Esophagus muscularis mucosa (tissue), 4 donors: Measurements from ENCODE around the gene IKZF2. TPM values are rescaled to one million over a fixed set of nuclear protein-coding genes. Genes with fewer than 3 reads are reported as not detected.

ENCODE experiments used
- DNase-seq: peaks from one replicate; pipeline ENCODE4 v3.0.0-alpha.2; 2017; ENCODE audit errors: extremely low spot score
- H3K27ac ChIP-seq, 4 donors: fragments of 200-600 bp; sonication (generic); replicated peaks in 1 of 4; 1 replicate in 3 of 4; 2 replicates in 1 of 4; pipeline ENCODE4 v1.5.1; 2016 to 2019; ENCODE audit warnings: mild to moderate bottlenecking in 1 of 4
- H3K27me3 ChIP-seq, 4 donors: fragments of 200-600 bp; sonication (generic); one replicate each; pipeline versions ENCODE4 v1.5.1 to v1.6.0; 2016 to 2019
- H3K36me3 ChIP-seq, 4 donors: fragments of 200-600 bp; sonication (generic); one replicate each; pipeline ENCODE4 v1.5.1; 2016 to 2019
- H3K4me1 ChIP-seq, 4 donors: fragments of 200-600 bp; sonication (generic); one replicate each; pipeline ENCODE4 v1.5.1; 2016 to 2019
- H3K4me3 ChIP-seq, 4 donors: fragments of 200-600 bp; sonication (generic); 1 replicate in 2 of 4; 2 replicates in 2 of 4; pipeline ENCODE4 v1.5.1; 2016 to 2019; ENCODE audit warnings: mild to moderate bottlenecking in 4 of 4, moderate library complexity in 1 of 4
- H3K9me3 ChIP-seq, 4 donors: fragments of 200-600 bp; sonication (generic); 1 replicate in 3 of 4; 2 replicates in 1 of 4; pipeline ENCODE4 v1.5.1; 2016 to 2019
- CTCF ChIP-seq, 3 experiments: fragments of 200-600 bp in 2 of 3; fragments of 450-650 bp in 1 of 3; sonication (generic) in 2 of 3; IDR thresholded peaks; one replicate each; pipeline ENCODE4 v1.5.1; 2017 to 2019; ENCODE audit warnings: antibody characterized with exemption in 3 of 3, mild to moderate bottlenecking in 2 of 3, moderate library complexity in 1 of 3
- EP300 ChIP-seq: sonication (generic); formaldehyde crosslinking; IDR thresholded peaks from one replicate; pipeline ENCODE4 v1.6.1; 2017; ENCODE audit warnings: antibody characterized with exemption
- POLR2A ChIP-seq: fragments of 450-650 bp; IDR thresholded peaks from one replicate; pipeline ENCODE4 v1.6.1; 2017; ENCODE audit warnings: antibody characterized with exemption, moderate library complexity, mild to moderate bottlenecking, low read depth
- POLR2AphosphoS5 ChIP-seq, 2 donors: sonication (generic); formaldehyde crosslinking; IDR thresholded peaks; one replicate each; pipeline ENCODE4 v1.6.1; 2017; ENCODE audit warnings: antibody characterized with exemption in 2 of 2
- WGBS: methylation state at CpG from one replicate; pipeline ENCODE4 v1.1.5; 2018; 5-methylcytosine and 5-hydroxymethylcytosine counted together
- intact Hi-C: fragments of 100-400 bp; cut with DNase I; formaldehyde crosslinking; loops from one replicate; pipeline ENCODE4 v1.15.1; 2023
- total RNA-seq, 4 donors: library from RNA; depleted of rRNA; stranded (reverse); fragments of >200 nt; gene quantifications; one replicate each; pipeline versions ENCODE4 v1.1.0 to v1.2.1, GENCODE V29; 2016

The IKZF2 gene
- total RNA-seq, 4 donors from 2014 or later, result 6.5 to 11.2 (median 8.8) TPM

GRCh38 chr2:212973347-212973746 lies 178.1 kb downstream of the IKZF2 start:
- Histone ChIP-seq H3K4me3 (no peak overlapping the region), H3K27ac (no peak overlapping the region), H3K9me3 (no peaks in the 10 kb centered on the region), H3K36me3 (no peaks in the 10 kb centered on the region), H3K4me1 (peaks cover 0 to 20% (median 2%) of the 10 kb centered on the region in 4 donors), H3K27me3 (no peaks in the 10 kb centered on the region)
- 86% methylated on average over 3 of the region's 3 CpGs for WGBS
- TF ChIP-seq CTCF (IDR thresholded peaks at IDR 0.05) (no peak), EP300 (no peak), POLR2A (no peak), POLR2AphosphoS5 (IDR thresholded peaks at IDR 0.05) (no peak)
- intact Hi-C loops, result no loop called here
- DNase-seq, result no peak

- H3K4me1 ChIP-seq, result peaks cover 0 to 22% (median under 1%) of the 10 kb centered on the region in 4 donors
- no peak for DNase-seq
- H3K27me3 ChIP-seq, result no peaks in the 10 kb centered on the region
- H3K27ac ChIP-seq, result peak overlapping the region in 1 of 4 donors; percentile 12
- H3K4me3 ChIP-seq, result no peak overlapping the region
- no peaks in the 10 kb centered on the region for H3K9me3 ChIP-seq
- no peaks in the 10 kb centered on the region for H3K36me3 ChIP-seq
- intact Hi-C loops, result no loop called here
- TF ChIP-seq EP300 (no peak), CTCF (IDR thresholded peaks at IDR 0.05) (no peak), POLR2AphosphoS5 (IDR thresholded peaks at IDR 0.05) (peak in 1 of 2 donors; percentile 22)
Measured at GRCh38 chr2:212970132-212970531, 181.3 kb downstream of the IKZF2 start.

- no peak for DNase-seq
- Histone ChIP-seq H3K36me3 (no peaks in the 10 kb centered on the region), H3K4me1 (peaks cover 0 to 16% (median 0%) of the 10 kb centered on the region in 4 donors), H3K4me3 (no peak overlapping the region), H3K27ac (no peak overlapping the region), H3K9me3 (no peaks in the 10 kb centered on the region), H3K27me3 (no peaks in the 10 kb centered on the region)
- 86% methylated on average over 4 of the region's 4 CpGs for WGBS
- TF ChIP-seq EP300 (no peak), CTCF (IDR thresholded peaks at IDR 0.05) (no peak), POLR2AphosphoS5 (IDR thresholded peaks at IDR 0.05) (no peak), POLR2A (no peak)
- intact Hi-C loops, result no loop called here
Measured at GRCh38 chr2:212968284-212969081, 182.9 kb downstream of the IKZF2 start.

- WGBS, result 76% methylated on average over 1 of the region's 1 CpG
- Histone ChIP-seq H3K9me3 (no peaks in the 10 kb centered on the region), H3K4me3 (no peak overlapping the region), H3K27ac (no peak overlapping the region), H3K4me1 (peaks cover 0 to 16% (median 0%) of the 10 kb centered on the region in 4 donors), H3K36me3 (no peaks in the 10 kb centered on the region), H3K27me3 (no peaks in the 10 kb centered on the region)
- TF ChIP-seq POLR2AphosphoS5 (IDR thresholded peaks at IDR 0.05), result no peak
- TF ChIP-seq POLR2A, result no peak
- TF ChIP-seq CTCF (IDR thresholded peaks at IDR 0.05), result no peak
- no peak for TF ChIP-seq EP300
- no peak for DNase-seq
- intact Hi-C loops, result no loop called here
Measured at GRCh38 chr2:212966884-212967283, 184.5 kb downstream of the IKZF2 start.

- Histone ChIP-seq H3K27ac (no peak overlapping the region), H3K27me3 (no peaks in the 10 kb centered on the region), H3K36me3 (no peaks in the 10 kb centered on the region), H3K4me1 (peaks cover 0 to 8% (median 0%) of the 10 kb centered on the region in 4 donors), H3K4me3 (no peak overlapping the region), H3K9me3 (no peaks in the 10 kb centered on the region)
- intact Hi-C loops, result no loop called here
- no peak for DNase-seq
- 64% methylated on average over 1 of the region's 1 CpG for WGBS
- no peak for TF ChIP-seq POLR2A
- TF ChIP-seq EP300, result no peak
- no peak for TF ChIP-seq CTCF (IDR thresholded peaks at IDR 0.05)
- no peak for TF ChIP-seq POLR2AphosphoS5 (IDR thresholded peaks at IDR 0.05)
Measured at GRCh38 chr2:212962691-212963090, 188.7 kb downstream of the IKZF2 start.
